ENCODE results near the gene ERBB2. TPM values are rescaled to one million over a fixed set of nuclear protein-coding genes. Genes with fewer than 3 reads are reported as not detected.
A peak's percentile ranks its signal among the peaks of the same experiment; 100 is the strongest.

ERBB2 gene
- total RNA-seq, 2 experiments from 2014 or later, result 3.5 to 4.7 TPM

GRCh38 chr17:39676198-39676819, 23.6 kb upstream of the ERBB2 start:
- Mint-ChIP-seq H3K9me3 (ENCODE audit: low read depth) (no peaks in the 10 kb centered on the region), H3K27me3 (peaks cover 2% of the 10 kb centered on the region), H3K4me1 (peaks cover 56% of the 10 kb centered on the region), H3K4me3 (no peak overlapping the region), H3K36me3 (no peaks in the 10 kb centered on the region), H3K27ac (peak overlapping the region; percentile 79)
- CTCF ChIA-PET, result interaction anchor here (0.9 to 16.7 kb wide), 7 partner anchors 9 to 188 kb away, joined by 3 to 227 read pairs (median 8); partner anchors contain the start of genes IKZF3, MIEN1, PGAP3 and PPP1R1B
- ATAC-seq, result peak; percentile 85
- DNase-seq, result peak; percentile 81

- Mint-ChIP-seq H3K27ac (peak overlapping the region; percentile 79), H3K4me1 (peaks cover 56% of the 10 kb centered on the region), H3K4me3 (no peak overlapping the region), H3K27me3 (no peaks in the 10 kb centered on the region), H3K9me3 (ENCODE audit: low read depth) (no peaks in the 10 kb centered on the region), H3K36me3 (no peaks in the 10 kb centered on the region)
- CTCF ChIA-PET, result interaction anchor here (0.9 to 16.7 kb wide), 2 partner anchors 10 to 54 kb away, joined by 3 to 227 read pairs; partner anchors contain the start of gene PPP1R1B
- DNase-seq, result no peak
- no peak for ATAC-seq
These were observed 22.8 kb upstream of the ERBB2 start for GRCh38 chr17:39677072-39677471.

- H3K4me1 Mint-ChIP-seq, result peaks cover 56% of the 10 kb centered on the region
- CTCF ChIA-PET, result interaction anchor here (0.8 to 16.7 kb wide), 3 partner anchors 8 to 54 kb away, joined by 3 to 227 read pairs (median 53); partner anchors contain the start of genes PNMT and PPP1R1B
- no peaks in the 10 kb centered on the region for H3K36me3 Mint-ChIP-seq
- no peaks in the 10 kb centered on the region for H3K27me3 Mint-ChIP-seq
- no peak for ATAC-seq
- H3K4me3 Mint-ChIP-seq, result no peak overlapping the region
- peak overlapping the region; percentile 79 for H3K27ac Mint-ChIP-seq
- no peak for DNase-seq
- H3K9me3 Mint-ChIP-seq (ENCODE audit: low read depth), result no peaks in the 10 kb centered on the region
These were observed 22.1 kb upstream of the ERBB2 start for GRCh38 chr17:39677542-39678339.

GRCh38 chr17:39678340-39679116, 21.3 kb upstream of the ERBB2 start:
- CTCF ChIA-PET, result interaction anchor here (0.8 to 16.7 kb wide), 6 partner anchors 9 to 55 kb away, joined by 3 to 227 read pairs (median 16); partner anchors contain the start of genes PGAP3, PNMT and PPP1R1B
- Mint-ChIP-seq H3K36me3 (no peaks in the 10 kb centered on the region), H3K27me3 (no peaks in the 10 kb centered on the region), H3K27ac (peak overlapping the region; percentile 87), H3K4me3 (no peak overlapping the region), H3K9me3 (ENCODE audit: low read depth) (no peaks in the 10 kb centered on the region), H3K4me1 (peaks cover 56% of the 10 kb centered on the region)
- ATAC-seq (no peak), DNase-seq (no peak)

GRCh38 chr17:39679521-39680192, 20.2 kb upstream of the ERBB2 start:
- no peaks in the 10 kb centered on the region for H3K9me3 Mint-ChIP-seq (ENCODE audit: low read depth)
- no peaks in the 10 kb centered on the region for H3K27me3 Mint-ChIP-seq
- no peak overlapping the region for H3K4me3 Mint-ChIP-seq
- CTCF ChIA-PET, result interaction anchor here (0.9 to 16.7 kb wide), 6 partner anchors 8 to 56 kb away, joined by 3 to 227 read pairs (median 16); partner anchors contain the start of genes PGAP3, PNMT and PPP1R1B
- H3K4me1 Mint-ChIP-seq, result peaks cover 56% of the 10 kb centered on the region
- H3K27ac Mint-ChIP-seq, result peak overlapping the region; percentile 87
- DNase-seq, result peak; percentile 60
- H3K36me3 Mint-ChIP-seq, result no peaks in the 10 kb centered on the region
- ATAC-seq, result peak; percentile 73

GRCh38 chr17:39683295-39683939, 16.4 kb upstream of the ERBB2 start:
- no peaks in the 10 kb centered on the region for H3K27me3 Mint-ChIP-seq

GRCh38 chr17:39684369-39685192, 15.3 kb upstream of the ERBB2 start:
- no peaks in the 10 kb centered on the region for H3K9me3 Mint-ChIP-seq (ENCODE audit: low read depth)
- no peak overlapping the region for H3K27ac Mint-ChIP-seq
- CTCF ChIA-PET, result interaction anchor here (2.7 to 8.2 kb wide), 3 partner anchors 15 to 62 kb away, joined by 9 to 53 read pairs (median 49); partner anchors contain the start of genes MIEN1 and PNMT
- DNase-seq, result no peak
- H3K36me3 Mint-ChIP-seq, result peaks cover 3% of the 10 kb centered on the region
- no peak overlapping the region for H3K4me3 Mint-ChIP-seq
- no peaks in the 10 kb centered on the region for H3K27me3 Mint-ChIP-seq
- H3K4me1 Mint-ChIP-seq, result peaks cover 34% of the 10 kb centered on the region
- ATAC-seq, result no peak

More at GRCh38 chr17:39683295-39683939, 16.4 kb upstream of the ERBB2 start:
- H3K4me1 Mint-ChIP-seq, result peaks cover 36% of the 10 kb centered on the region
- DNase-seq (no peak), ATAC-seq (no peak)
- H3K9me3 Mint-ChIP-seq (ENCODE audit: low read depth), result no peaks in the 10 kb centered on the region
- H3K4me3 Mint-ChIP-seq, result no peak overlapping the region
- CTCF ChIA-PET, result interaction anchor here (0.6 to 8.2 kb wide), 3 partner anchors 14 to 35 kb away, joined by 3 to 53 read pairs (median 6); partner anchors contain the start of gene PNMT
- peaks cover 3% of the 10 kb centered on the region for H3K36me3 Mint-ChIP-seq
- H3K27ac Mint-ChIP-seq, result peak overlapping the region; percentile 18

GRCh38 chr17:39687101-39687545, 12.7 kb upstream of the ERBB2 start:
- Mint-ChIP-seq H3K27me3 (no peaks in the 10 kb centered on the region), H3K36me3 (peaks cover 3% of the 10 kb centered on the region), H3K27ac (peak overlapping the region; percentile 92), H3K9me3 (ENCODE audit: low read depth) (no peaks in the 10 kb centered on the region), H3K4me3 (peak overlapping the region; percentile 91), H3K4me1 (peaks cover 18% of the 10 kb centered on the region)
- ATAC-seq (no peak), DNase-seq (no peak)
- CTCF ChIA-PET, result interaction anchor here (1.0 to 7.3 kb wide), 5 partner anchors 11 to 65 kb away, joined by 3 to 49 read pairs (median 13); partner anchors contain the start of genes MIEN1 and PNMT

- DNase-seq, result peak; percentile 93
- peak; percentile 94 for ATAC-seq
- Mint-ChIP-seq H3K27ac (peak within 1 kb of the TSS; percentile 92), H3K4me3 (peak within 1 kb of the TSS; percentile 91), H3K36me3 (peaks cover 3% of the 10 kb centered on the region), H3K9me3 (ENCODE audit: low read depth) (no peaks in the 10 kb centered on the region), H3K27me3 (no peaks in the 10 kb centered on the region), H3K4me1 (peaks cover 18% of the 10 kb centered on the region)
- CTCF ChIA-PET, result interaction anchor here (0.7 to 7.3 kb wide), 11 partner anchors 8 to 523 kb away, joined by 3 to 49 read pairs (median 4); partner anchors contain the start of genes MIEN1, PNMT, PSMD3 and STARD3
These were observed 12.1 kb upstream of the ERBB2 start, which contains the start of gene PGAP3 for GRCh38 chr17:39687546-39688474. TSS of gene PGAP3 (minus strand) at chr17:39688057. CDS start at chr17:39688014, 43 bp downstream.

GRCh38 chr17:39688475-39688835, 11.4 kb upstream of the ERBB2 start:
- H3K27me3 Mint-ChIP-seq, result no peaks in the 10 kb centered on the region
- H3K36me3 Mint-ChIP-seq, result peaks cover 3% of the 10 kb centered on the region
- CTCF ChIA-PET, result interaction anchor here (0.7 to 7.3 kb wide), 11 partner anchors 9 to 524 kb away, joined by 3 to 49 read pairs (median 4); partner anchors contain the start of genes MIEN1, PNMT, PSMD3 and STARD3
- ATAC-seq (no peak), DNase-seq (no peak)
- peak overlapping the region; percentile 91 for H3K4me3 Mint-ChIP-seq
- peaks cover 18% of the 10 kb centered on the region for H3K4me1 Mint-ChIP-seq
- H3K27ac Mint-ChIP-seq, result peak overlapping the region; percentile 92
- H3K9me3 Mint-ChIP-seq (ENCODE audit: low read depth), result no peaks in the 10 kb centered on the region
